HL-60 (cell line): Measurements from ENCODE around the gene AP1G1.

Source experiments
- DNase-seq, 2 experiments: peaks; one replicate each; pipeline ENCODE4 v3.0.0-alpha.2; 2010 to 2020; ENCODE audit warnings: low read depth in 1 of 2, low spot score in 1 of 2
- H3K27ac ChIP-seq: fragments of 250-450 bp; sonication (Bioruptor Pico); replicated peaks from 2 replicates; pipeline ENCODE4 v1.5.1; 2020; ENCODE audit warnings: mild to moderate bottlenecking, moderate library complexity
- H3K27me3 ChIP-seq: fragments of 250-450 bp; sonication (Bioruptor Pico); 2 replicates; pipeline ENCODE4 v1.5.1; 2021; ENCODE audit warnings: mild to moderate bottlenecking, moderate library complexity; ENCODE audit not compliant: insufficient read depth, poor library complexity, severe bottlenecking
- H3K4me3 ChIP-seq: replicated peaks from 2 replicates; pipeline ENCODE4 v1.5.1; 2011; ENCODE audit warnings: mild to moderate bottlenecking, control low read depth, low read length; ENCODE audit not compliant: insufficient read depth
- GABPA ChIP-seq: IDR thresholded peaks from 2 replicates; pipeline ENCODE4 v1.6.1; 2012; ENCODE audit warnings: low read depth
- POLR2AphosphoS5 ChIP-seq: IDR thresholded peaks from 2 replicates; pipeline ENCODE4 v1.6.1; 2012; ENCODE audit warnings: low read depth
- SPI1 ChIP-seq: IDR thresholded peaks from 2 replicates; pipeline ENCODE4 v1.6.1; 2012; ENCODE audit warnings: low read depth, mild to moderate bottlenecking, borderline replicate concordance
- TF ChIP-seq, protein P1 (sequence below): IDR thresholded peaks from one replicate; pipeline ENCODE4 v1.5.1; 2011; ENCODE audit warnings: low read length, control low read depth, inconsistent platforms; ENCODE audit not compliant: insufficient read depth
- TF ChIP-seq, protein P2 (sequence below): IDR thresholded peaks from 2 replicates; pipeline ENCODE4 v1.6.1; 2012; ENCODE audit warnings: low read depth; ENCODE audit not compliant: insufficient replicate concordance

The AP1G1 gene

DNA sequence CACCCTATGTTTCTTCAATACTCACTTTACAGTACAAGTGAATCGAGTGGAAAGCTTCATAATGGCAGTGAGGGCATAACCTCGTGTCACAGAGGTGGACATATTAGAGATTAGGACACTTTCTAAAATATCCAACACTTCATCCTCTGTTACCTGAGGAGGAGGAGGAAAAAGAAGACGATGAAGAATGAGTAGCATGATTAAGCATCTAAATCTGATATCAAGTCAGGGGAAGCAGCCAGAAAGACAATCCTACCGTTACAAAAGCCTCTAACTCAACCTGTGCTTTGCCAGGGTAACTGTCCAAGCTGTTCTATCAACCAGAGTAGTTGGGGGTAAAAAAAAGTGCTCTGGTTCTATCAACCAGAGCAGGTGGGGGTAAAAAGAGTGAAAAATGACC, 60.4 kb downstream of the AP1G1 start:
- no peaks in the 10 kb centered on the region for H3K27me3 ChIP-seq
- no peak for DNase-seq
- no peak overlapping the region for H3K27ac ChIP-seq
- H3K4me3 ChIP-seq, result no peak overlapping the region
- no peak for TF ChIP-seq POLR2AphosphoS5
- TF ChIP-seq, protein P1, sequence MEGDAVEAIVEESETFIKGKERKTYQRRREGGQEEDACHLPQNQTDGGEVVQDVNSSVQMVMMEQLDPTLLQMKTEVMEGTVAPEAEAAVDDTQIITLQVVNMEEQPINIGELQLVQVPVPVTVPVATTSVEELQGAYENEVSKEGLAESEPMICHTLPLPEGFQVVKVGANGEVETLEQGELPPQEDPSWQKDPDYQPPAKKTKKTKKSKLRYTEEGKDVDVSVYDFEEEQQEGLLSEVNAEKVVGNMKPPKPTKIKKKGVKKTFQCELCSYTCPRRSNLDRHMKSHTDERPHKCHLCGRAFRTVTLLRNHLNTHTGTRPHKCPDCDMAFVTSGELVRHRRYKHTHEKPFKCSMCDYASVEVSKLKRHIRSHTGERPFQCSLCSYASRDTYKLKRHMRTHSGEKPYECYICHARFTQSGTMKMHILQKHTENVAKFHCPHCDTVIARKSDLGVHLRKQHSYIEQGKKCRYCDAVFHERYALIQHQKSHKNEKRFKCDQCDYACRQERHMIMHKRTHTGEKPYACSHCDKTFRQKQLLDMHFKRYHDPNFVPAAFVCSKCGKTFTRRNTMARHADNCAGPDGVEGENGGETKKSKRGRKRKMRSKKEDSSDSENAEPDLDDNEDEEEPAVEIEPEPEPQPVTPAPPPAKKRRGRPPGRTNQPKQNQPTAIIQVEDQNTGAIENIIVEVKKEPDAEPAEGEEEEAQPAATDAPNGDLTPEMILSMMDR, result no peak
- TF ChIP-seq, protein P2, sequence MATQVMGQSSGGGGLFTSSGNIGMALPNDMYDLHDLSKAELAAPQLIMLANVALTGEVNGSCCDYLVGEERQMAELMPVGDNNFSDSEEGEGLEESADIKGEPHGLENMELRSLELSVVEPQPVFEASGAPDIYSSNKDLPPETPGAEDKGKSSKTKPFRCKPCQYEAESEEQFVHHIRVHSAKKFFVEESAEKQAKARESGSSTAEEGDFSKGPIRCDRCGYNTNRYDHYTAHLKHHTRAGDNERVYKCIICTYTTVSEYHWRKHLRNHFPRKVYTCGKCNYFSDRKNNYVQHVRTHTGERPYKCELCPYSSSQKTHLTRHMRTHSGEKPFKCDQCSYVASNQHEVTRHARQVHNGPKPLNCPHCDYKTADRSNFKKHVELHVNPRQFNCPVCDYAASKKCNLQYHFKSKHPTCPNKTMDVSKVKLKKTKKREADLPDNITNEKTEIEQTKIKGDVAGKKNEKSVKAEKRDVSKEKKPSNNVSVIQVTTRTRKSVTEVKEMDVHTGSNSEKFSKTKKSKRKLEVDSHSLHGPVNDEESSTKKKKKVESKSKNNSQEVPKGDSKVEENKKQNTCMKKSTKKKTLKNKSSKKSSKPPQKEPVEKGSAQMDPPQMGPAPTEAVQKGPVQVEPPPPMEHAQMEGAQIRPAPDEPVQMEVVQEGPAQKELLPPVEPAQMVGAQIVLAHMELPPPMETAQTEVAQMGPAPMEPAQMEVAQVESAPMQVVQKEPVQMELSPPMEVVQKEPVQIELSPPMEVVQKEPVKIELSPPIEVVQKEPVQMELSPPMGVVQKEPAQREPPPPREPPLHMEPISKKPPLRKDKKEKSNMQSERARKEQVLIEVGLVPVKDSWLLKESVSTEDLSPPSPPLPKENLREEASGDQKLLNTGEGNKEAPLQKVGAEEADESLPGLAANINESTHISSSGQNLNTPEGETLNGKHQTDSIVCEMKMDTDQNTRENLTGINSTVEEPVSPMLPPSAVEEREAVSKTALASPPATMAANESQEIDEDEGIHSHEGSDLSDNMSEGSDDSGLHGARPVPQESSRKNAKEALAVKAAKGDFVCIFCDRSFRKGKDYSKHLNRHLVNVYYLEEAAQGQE, result no peak
- no peak for TF ChIP-seq GABPA
- TF ChIP-seq SPI1, result no peak

DNA sequence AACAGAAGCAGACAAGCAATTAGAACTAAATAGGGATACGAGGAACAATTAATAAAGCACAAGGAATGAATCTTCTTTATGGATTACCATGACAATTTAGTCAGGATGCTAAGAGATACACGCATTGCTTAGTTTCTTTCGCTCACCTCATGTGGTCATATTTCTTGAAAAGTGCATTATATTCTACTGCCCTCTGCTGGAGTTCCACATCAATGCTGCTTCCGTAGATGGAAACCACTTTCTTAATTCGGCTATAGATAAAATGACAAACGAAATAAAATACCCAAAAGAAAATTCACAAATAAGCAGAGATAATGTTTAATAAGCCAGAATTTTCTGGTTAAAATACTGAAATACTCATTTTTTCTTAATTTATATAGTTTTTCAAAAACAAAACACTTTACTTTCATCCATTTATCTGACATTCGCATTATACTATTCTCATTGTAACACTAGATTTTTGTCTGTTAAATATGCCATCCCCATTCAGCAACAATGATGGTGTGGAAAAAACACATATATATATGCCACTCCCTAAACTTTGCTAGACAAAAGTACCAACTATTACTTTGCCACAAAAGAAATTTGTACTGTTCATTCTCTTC, 62.1 kb downstream of the AP1G1 start:
- H3K27ac ChIP-seq, result no peak overlapping the region
- H3K27me3 ChIP-seq, result no peaks in the 10 kb centered on the region
- no peak overlapping the region for H3K4me3 ChIP-seq
- DNase-seq, result peak in 1 of 2 experiments; percentile 16
- TF ChIP-seq, protein P2, result no peak
- TF ChIP-seq, protein P1, result peak; percentile 58

DNA sequence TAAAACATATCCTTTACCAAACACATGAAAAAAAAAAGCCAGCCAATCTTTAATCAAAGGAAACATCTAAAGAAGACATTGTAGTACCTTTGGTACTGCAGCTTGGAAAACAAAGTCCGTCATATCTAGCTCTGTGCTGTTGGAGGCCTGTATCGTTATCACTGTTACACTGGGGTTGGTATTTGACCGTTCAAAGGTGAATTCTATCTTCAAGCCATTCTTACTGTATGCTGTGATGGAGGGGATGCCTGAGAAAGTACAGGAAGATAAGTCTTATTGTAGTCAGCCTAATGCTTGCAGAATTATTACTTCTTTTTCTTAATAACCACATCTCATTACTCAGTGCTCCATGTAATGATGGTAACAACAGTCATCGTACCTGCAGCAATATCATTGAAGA, 69.8 kb downstream of the AP1G1 start:
- no peak overlapping the region for H3K27ac ChIP-seq
- no peak overlapping the region for H3K4me3 ChIP-seq
- TF ChIP-seq, protein P2, result no peak
- no peak for TF ChIP-seq POLR2AphosphoS5
- TF ChIP-seq SPI1, result no peak
- TF ChIP-seq GABPA, result no peak
- TF ChIP-seq, protein P1, result no peak

More for the DNA sequence above, 69.8 kb downstream of the AP1G1 start:
- H3K27me3 ChIP-seq, result no peaks in the 10 kb centered on the region
- no peak for DNase-seq
